HepG2 (cell line): Measurements from ENCODE around the gene CLCNKA.
"Not testable (repeated sequence)": the region's sequence is repeated elsewhere in the genome, so short reads cannot be mapped to it uniquely, and the experiment has no call there.

ENCODE experiments used
- EZH2 ChIP-seq: conservative IDR thresholded peaks from 2 replicates; pipeline ENCODE4 v1.6.1; 2012; ENCODE audit warnings: mild to moderate bottlenecking, low read depth, low read length, moderate library complexity
- MED8 ChIP-seq: sonication (generic); formaldehyde crosslinking; IDR thresholded peaks from 2 replicates; pipeline ENCODE4 v1.8.1; 2023; ENCODE audit warnings: mild to moderate bottlenecking, missing genetic modification reagents; ENCODE audit not compliant: insufficient replicate concordance
- TF ChIP-seq, protein P1 (sequence below): sonication (generic); formaldehyde crosslinking; IDR thresholded peaks from 2 replicates; pipeline ENCODE4 v1.5.1; 2020; ENCODE audit warnings: mild to moderate bottlenecking, missing genetic modification reagents

DNA sequence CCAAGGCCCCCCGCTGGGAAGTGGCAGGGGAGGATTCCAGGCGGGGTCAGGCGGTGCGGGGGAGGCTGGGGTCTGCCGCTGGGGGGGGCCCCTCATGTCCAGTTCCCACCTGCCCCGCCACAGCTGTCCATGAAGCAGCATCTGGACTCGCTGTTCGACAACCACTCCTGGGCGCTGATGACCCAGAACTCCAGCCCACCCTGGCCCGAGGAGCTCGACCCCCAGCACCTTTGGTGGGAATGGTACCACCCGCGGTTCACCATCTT, 7.1 kb downstream of the CLCNKA start:
- TF ChIP-seq, protein P1, sequence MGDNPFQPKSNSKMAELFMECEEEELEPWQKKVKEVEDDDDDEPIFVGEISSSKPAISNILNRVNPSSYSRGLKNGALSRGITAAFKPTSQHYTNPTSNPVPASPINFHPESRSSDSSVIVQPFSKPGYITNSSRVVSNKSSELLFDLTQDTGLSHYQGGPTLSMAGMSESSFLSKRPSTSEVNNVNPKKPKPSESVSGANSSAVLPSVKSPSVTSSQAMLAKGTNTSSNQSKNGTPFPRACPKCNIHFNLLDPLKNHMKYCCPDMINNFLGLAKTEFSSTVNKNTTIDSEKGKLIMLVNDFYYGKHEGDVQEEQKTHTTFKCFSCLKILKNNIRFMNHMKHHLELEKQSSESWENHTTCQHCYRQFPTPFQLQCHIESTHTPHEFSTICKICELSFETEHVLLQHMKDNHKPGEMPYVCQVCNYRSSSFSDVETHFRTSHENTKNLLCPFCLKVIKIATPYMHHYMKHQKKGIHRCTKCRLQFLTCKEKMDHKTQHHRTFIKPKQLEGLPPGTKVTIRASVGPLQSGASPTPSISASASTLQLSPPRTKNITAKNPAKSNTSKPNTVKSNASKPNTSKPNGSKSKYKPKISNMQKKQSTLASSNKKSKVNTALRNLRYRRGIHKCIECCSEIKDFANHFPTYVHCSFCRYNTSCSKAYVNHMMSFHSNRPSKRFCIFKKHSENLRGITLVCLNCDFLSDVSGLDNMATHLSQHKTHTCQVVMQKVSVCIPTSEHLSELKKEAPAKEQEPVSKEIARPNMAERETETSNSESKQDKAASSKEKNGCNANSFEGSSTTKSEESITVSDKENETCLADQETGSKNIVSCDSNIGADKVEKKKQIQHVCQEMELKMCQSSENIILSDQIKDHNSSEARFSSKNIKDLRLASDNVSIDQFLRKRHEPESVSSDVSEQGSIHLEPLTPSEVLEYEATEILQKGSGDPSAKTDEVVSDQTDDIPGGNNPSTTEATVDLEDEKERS, result not testable (repeated sequence)
- not testable (repeated sequence) for TF ChIP-seq MED8 (CRISPR knock-in tag); EZH2
